HG03097 (cell line): ENCODE results near the gene PATJ.

Source experiments
- ATAC-seq: cut with Tn5 transposase; IDR thresholded peaks from one replicate; pipeline ENCODE4 v1.9.1; 2021; ENCODE audit not compliant: unreplicated experiment, low FRiP score

PATJ gene

DNA sequence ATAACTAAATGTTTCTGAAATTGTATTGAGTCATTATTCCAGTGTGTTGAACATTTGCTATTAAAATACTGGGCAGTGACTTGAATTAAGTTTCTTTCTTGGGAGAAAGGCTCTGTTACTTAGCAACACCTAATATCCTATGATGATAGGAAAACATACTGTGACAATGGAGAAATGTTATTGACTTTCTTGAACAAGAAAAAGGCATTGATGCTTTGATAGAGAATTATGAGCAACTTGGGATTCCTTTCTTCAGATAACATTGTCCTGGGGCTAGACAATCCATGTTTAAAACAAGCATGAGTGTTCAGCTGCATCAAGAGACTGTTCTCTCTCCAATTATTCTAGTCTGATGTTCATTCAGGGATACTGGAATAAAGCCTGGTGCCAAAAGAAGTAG is 236.5 kb downstream of the PATJ start:
- no peak for ATAC-seq

DNA sequence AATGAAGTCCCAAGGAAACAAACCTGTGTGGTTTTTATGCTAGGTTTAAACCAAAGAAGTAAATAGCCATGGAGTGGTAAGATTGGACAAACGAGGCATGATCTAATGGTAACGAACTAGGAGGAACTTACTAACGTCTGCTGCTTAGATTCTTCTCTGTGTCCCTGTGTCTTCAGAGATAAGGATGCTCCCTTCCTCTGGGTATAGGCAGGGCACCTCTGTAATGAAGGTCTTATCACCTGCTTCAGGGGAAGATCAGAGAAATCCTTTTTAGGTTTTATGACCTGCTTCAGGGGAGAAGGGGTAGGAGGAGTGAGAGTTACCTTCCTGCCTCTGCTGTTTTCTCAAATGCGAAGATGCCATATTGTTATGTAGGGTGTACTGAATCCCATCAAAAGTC is 237.4 kb downstream of the PATJ start:
- ATAC-seq = no peak

DNA sequence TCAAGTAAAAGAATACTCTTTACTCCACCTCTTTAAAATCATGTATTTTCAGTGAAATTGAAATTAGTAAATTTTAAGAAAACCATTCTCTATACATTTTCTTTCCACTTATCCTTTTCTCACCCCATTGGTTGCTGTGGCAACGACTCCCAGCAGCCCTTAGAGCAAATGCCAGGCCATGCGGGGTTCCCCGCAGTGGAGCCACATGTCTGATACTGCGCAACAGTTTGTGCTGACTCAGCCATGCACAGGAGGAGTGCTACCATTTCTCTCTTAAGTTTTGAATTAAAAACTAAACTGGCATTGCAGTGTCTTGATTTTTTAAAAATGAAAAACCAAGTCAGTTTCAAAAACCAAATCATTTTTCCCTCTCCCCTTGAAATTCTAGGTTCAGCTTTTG is 238.3 kb downstream of the PATJ start:
- ATAC-seq = no peak

DNA sequence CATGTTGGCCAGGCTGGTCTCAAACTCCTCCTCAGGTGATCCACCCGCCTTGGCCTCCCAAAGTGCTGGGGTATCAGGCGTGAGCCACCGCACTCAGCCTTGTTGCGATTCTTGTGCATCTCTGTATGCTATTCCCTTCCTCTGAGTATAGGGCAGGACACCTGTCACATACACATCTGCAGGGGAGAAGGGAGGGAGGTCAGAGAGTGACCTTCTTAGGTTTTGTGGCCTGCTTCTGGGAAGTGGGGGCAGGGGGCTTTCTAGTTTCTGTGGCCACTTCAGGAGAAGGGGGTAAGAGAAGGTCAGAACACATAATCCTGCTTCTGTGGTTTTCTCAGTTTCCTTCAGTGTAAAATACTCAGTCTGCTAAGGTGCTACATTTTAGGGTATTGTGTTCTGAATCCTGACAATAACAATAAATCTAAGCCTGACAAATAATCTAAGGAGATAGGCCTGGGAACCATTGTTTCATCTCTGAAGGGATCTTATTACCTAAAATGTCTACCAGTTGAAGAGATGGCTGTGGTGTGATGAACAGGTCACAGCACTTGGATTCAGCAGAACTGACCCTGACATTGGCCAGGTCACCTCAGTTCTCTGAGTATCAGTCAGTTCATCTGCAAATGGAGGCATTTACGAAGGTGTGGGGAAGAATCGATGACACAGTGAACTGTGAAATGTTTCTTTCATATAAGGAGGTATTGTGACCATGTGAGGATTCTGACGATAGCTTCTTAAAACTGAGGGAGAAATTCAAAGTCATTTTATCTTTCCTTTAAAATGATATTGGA is 239.8 kb downstream of the PATJ start:
- no peak for ATAC-seq

DNA sequence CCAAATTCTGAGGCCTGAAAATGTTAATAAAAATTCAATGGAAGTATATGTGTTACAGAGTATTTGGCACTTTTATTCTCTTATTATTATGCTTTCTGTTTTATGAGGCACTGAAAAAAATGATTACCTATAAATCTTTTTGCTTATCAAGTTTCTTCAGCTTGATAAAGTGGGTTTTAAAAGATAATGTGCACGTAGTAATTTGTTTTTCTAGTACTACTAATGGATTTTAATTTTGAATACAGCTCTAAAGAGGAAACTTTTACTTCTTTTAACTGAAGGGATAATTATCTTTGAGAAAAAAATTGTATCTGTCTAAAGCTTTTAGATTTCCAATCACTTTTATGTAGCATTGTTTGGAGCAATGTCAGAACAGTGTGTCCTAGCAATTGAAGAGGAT is 241.0 kb downstream of the PATJ start:
- ATAC-seq = no peak

DNA sequence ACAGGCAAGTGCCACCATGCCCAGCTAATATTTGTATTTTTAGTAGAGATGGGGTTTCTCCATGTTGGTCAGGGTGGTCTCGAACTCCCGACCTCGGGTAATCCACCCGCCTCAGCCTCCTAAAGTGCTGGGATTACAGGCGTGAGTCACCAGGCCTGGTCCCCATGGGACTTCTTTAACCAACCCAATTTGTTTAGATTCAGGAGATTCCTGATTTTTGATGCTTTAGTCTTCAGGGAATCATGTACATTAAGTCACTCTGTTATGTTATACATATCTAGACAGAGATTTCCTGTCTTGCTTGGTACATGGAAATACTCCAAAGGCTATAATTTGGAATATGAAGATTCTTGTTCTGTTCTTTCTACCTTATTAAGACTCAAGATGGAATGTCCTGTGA is 250.0 kb downstream of the PATJ start:
- ATAC-seq = no peak

DNA sequence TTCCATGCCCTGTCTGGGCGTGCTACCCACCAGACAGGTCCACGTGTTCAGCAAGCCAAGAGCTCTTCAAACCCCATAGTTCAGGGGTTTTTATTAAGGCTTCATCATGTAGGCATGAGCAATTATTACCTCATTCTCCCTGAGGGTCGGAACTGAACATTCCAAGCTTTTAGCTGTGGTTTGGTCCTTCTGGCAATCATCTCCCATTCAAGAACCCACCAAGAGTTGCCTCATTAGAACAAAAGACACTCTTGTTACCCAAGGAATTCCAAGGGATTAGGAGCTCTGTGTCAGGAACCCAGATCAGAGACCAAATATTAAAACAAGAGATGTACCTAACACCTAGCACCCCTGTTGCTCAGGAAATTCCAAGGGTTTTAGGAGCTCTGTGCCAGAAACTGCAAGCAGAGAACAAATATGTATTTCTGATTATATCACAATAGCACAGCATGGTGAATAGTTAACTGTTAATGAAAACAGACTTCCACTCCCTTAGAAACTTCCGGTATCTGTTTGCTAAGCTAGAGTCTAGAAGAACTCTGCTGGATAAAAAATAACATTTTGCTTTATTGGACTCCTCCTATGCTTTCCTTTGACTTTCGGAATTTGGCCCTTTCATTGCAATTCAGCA is 251.2 kb downstream of the PATJ start:
- ATAC-seq = no peak

DNA sequence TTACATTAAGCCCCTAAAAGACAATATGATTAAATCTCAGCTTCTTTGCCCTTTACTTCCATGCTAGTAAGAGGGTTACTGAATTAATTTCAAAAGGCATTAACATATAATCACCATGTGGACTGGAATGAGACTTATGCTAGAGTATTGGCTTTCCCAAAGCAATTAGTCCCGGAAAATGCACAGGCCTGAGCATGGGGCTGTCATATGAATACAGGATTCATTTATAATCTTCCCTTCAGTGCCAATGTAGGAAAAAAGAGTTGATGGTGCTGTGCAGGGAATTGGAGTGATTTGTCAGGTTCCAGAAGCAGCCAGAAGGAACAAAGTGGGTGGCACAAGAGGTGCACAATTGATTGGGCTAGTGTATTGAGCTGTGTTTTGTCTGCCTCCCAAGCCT is 253.4 kb downstream of the PATJ start:
- ATAC-seq = no peak

DNA sequence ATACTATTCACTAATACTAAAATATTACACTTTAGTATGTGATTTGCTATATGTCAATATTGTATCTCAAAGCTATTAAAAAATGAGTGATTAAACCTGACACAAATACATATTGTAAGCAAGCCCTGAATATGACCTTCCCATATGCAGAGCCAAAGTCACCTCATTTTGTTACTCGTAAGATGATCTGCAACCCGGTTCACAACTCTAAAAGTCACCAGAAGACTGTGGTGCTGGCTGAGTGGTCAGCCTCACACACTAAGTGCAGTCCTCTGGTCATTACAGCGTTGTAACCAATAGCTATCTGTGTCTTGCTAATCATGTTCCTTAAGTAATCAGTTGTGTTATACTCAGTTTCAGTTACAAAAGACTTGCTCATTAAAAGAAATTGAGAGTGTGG is 254.8 kb downstream of the PATJ start:
- ATAC-seq = no peak

DNA sequence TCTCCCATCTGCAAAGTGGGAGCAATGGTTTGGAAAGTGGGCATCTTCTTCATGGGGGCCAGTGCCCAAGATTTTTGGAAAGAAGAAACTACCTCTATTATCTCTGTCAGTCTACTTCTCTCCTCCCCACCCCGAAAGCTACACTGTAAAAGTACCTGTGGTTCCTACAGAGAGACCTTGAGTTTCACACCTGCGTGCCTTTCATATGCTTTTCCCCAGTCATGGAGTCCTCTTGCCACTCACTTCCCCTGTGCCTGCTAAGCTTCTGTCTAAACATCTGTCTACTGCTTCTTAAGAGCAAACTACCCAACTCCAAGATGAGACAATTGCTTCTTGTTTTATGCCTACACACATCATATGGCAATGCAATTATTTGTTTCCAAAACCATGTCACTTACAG is 261.5 kb downstream of the PATJ start:
- ATAC-seq = no peak

DNA sequence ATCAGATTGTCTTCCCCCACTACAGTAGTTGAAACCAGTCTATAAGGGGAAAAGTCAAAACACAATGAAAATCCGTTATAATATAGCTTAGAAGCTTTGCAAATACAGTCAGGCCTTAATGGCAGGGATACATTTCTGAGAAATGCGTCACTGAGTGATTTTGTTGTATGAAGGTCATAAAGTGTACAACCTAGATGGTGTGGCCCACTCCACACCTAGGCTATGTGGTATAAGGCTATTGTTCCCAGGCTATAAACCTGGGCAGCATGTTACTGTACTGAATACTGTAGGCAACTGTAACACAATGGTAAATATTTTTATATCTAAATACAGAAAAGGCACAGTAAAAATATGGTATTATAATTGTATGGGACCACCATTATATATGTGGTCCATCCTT is 264.4 kb downstream of the PATJ start:
- no peak for ATAC-seq

DNA sequence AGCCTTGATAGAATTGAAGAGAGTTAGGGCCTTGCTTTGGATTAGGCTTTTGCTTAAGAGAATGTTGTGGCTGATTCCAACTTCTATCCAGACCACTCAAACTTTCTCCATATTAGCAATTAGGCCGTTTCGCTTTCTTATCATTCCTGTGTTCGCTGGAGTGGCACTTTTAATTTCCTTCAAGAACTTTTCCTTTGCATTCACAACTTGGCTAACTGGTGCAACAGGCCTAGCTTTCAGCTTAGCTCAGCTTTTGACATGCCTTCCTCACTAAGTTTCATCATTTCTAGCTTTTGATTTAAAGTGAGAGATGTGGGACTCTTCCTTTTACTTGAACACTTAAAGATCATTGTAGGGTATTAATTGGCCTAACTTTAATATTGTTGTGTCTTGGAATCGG is 268.7 kb downstream of the PATJ start:
- no peak for ATAC-seq

DNA sequence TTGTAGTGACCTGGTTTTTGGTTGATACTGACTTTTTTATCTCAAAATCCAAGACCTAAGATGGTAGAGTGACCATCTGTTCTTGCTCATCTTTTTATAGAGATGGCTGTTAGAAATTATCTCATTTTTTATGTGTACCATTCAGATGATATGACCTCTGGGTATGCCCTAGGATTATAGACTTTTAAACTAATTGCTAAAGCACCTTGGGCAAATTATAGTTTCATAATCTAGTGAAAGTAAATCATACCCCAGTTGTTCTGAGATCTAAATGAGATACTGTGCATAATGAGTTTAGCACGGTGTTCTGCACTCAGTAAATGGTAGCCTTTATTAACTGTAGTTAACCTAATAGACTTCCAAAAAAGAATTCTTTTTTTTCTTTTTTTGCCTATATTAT is 269.8 kb downstream of the PATJ start:
- ATAC-seq = no peak

DNA sequence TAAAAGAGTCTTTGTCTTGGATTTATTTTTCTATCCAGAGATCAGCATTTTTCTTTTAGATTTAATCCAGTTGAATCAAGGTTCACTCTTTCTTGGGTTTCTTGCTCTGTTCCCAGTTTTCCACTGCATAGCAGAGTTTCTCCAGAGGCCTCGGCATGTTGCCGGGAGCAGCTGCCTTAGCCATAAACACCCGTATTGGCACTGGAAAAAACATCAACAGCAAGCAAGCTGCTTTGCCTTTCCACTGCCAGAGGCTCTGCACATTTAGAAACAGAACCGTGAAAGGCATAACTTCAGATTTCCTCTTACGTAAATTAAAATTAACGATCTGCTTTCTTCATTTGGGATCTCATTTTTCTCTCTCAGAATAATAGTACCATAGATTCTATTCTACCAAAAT is 270.6 kb downstream of the PATJ start:
- ATAC-seq = no peak

DNA sequence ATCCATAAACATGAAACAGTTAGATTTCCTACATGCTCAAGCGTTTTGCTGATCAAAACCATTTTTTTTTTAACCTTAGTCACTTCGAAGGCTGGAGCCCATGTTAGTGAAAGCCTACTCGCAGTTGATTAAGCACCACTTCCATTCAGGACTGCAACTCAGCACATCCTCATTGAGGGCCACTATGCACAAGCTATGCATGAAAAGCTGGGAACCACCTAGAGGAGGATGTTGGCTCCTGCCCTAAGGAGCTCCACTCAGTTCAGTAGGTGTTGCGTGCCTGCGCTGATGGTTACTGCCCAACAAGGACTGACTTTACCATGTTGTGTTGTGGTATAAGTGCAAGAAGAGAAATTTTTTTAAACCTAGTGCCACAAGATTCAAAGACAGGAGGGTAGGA is 271.0 kb downstream of the PATJ start:
- ATAC-seq = no peak

DNA sequence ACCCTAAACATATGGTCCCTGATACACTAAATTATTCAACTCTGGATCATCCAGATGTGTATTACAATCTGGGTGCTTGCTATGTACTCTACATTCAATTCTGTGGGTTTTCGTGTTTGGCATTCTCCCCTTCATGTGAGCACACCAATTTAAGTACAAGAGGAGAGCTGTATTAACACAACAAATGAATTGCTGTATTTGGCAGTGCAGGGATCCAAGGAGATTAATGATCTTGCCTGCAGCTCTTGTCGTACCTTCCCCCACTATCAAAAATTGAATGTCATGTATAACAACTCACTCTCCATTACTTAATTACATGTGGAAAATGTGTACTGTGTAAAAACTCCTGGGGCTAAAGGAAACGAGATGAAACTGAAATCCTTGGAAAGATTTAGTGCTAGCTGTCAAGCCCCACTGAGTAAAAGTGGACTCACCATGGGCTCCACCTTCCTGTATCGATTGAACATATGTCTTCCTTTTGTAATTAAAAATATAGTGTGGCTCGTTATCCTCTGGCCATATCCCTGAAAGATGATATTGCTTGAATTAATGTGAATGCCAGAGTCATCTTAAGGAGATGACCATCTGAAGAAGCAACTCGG is 280.2 kb downstream of the PATJ start:
- ATAC-seq = no peak

DNA sequence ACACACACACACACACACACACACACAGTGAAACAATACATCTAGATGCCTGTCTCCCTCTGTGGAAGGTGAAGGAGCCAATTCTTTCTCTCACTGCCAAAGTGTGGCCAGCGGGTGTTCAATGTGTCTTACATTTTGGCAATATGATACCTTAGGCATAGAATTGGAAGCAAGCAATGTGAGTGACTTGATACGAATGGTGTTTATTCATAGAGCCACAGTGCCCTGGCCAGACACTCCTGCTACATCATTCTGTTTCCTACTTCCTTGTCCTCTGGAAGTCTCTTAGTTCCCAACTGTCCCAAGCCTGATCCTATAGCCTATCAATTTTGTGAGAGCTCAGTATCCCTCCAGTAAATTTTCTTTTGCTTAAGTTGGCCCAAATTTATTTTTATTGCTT is 282.4 kb downstream of the PATJ start:
- ATAC-seq = no peak

DNA sequence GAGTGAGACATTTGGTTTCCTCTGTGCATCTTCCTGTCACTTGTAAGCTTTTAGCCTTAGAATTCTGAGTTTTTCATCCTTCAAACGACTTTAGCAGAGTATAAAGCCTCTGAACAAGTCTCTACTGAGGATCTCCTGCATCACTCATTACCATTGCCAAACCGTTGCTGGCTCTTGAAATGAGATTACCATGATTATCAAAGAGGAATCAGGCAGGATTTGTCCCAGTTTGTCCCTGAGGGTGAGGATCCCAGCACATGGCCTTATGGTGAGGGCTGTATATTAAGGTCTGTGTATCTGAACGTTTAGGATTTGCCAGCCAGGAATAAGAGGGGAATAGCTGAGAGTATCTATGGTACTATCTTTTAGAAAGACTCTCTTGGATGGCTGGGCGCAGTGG is 282.9 kb downstream of the PATJ start:
- ATAC-seq = no peak

DNA sequence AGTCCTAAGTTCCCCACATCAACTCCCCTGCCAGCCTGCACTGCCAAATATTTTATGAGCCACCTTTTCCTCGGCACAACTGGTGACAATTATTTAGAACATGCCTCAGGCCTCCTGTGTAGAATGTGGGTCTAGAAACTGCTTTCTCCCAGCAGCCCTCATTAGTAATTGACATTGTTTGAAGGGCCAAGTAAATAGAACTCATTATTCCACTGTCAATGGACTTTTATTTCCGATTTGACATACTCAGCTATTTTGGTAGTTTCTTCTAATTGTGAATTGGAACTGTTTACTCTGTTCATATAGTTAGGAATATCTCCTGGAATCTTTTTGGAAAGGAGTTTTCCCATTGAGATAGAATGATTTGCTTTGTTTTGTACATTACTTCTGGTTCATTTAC is 283.6 kb downstream of the PATJ start:
- ATAC-seq = no peak

DNA sequence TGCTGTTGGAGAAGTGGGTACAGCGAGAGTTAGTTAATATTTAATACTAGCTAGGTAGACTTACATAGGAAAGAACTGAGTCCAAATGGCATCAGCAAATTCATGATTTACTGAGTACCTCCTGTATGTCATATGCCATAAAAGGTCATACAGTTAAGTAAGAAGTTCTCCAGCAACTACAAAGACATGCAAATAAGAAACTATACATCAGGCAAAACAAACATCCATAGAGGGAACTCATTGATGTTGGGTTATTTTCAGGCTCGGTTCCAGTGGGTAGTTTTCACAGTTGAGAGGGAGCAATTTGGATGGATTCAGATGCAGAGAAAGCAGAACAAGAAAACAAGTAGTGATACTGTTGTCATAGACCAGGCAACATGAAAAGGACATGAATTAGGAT is 287.4 kb downstream of the PATJ start:
- no peak for ATAC-seq

DNA sequence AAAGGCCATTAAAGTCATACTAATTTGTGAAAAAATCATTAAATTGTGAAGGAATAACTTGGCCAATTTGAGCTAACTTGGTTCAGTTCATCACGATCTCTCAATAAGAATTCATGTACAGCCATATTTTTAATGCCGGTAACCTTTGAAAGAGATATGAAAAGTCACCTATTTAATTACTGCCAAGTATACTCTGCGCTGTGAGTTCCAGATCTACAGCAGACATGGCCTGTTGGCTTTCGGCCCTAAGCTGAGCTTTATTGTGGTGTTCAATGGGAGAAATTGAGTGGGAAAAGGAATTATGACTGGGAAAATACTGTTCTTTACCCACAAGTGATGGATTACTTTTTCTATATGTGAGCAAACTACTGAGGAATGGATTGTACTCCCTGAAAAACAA is 292.5 kb downstream of the PATJ start:
- ATAC-seq = no peak

DNA sequence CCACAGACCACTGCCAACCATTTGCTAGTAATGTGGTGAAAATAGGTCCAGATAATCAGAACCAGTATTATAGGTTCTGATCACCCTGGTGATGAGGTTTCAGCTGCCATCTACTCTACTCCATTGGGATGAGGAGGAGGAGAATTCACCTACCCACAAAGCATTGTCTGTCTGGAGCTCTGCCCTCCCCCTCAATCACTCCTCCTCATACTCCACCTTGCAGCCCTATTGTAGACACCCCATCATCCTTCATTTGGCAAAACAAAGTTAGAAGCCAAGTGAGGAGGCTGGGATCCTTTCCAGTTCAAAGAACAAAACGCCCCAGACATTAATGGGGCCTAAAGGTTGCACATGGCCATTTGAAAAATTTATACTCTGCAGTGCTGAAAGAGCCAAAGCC is 295.0 kb downstream of the PATJ start:
- ATAC-seq = no peak
